Neural crest cell (in vitro differentiated cells): Measurements from ENCODE around the gene TNIP2. TPM values are rescaled to one million over a fixed set of nuclear protein-coding genes. Genes with fewer than 3 reads are reported as not detected.

Experiments
- DNase-seq: peaks from one replicate; pipeline ENCODE4 v3.0.0; 2021; ENCODE audit warnings: low read depth, mixed read lengths, low spot score
- H3K27ac Mint-ChIP-seq: one replicate; pipeline ENCODE4 v1.8.0; 2021; ENCODE audit warnings: mild to moderate bottlenecking, mixed read lengths; ENCODE audit not compliant: unreplicated experiment
- H3K27me3 Mint-ChIP-seq: 2 replicates; pipeline ENCODE4 v1.8.0; 2021; ENCODE audit warnings: low read depth, mild to moderate bottlenecking, mixed read lengths
- H3K36me3 Mint-ChIP-seq: 2 replicates; pipeline ENCODE4 v1.8.0; 2021; ENCODE audit warnings: low read depth, mild to moderate bottlenecking, mixed read lengths
- H3K4me1 Mint-ChIP-seq: 2 replicates; pipeline ENCODE4 v1.8.0; 2021; ENCODE audit warnings: mixed read lengths
- H3K4me3 Mint-ChIP-seq: one replicate; pipeline ENCODE4 v1.8.0; 2021; ENCODE audit warnings: mild to moderate bottlenecking, mixed read lengths
- H3K9me3 Mint-ChIP-seq: 2 replicates; pipeline ENCODE4 v1.8.0; 2021; ENCODE audit warnings: mixed read lengths
- total RNA-seq: library from RNA; stranded (reverse); gene quantifications from 2 replicates; pipeline ENCODE4 v1.2.1, GENCODE V29; 2021
- TF ChIP-seq, protein P1 (sequence below): fragments of 200-600 bp; sonication (generic); conservative IDR thresholded peaks from 2 replicates; pipeline ENCODE4 v1.5.0; 2021; ENCODE audit warnings: antibody characterized with exemption, mild to moderate bottlenecking

TNIP2 gene
- total RNA-seq, 1 donor from 2014 or later, result 25.1 TPM

DNA sequence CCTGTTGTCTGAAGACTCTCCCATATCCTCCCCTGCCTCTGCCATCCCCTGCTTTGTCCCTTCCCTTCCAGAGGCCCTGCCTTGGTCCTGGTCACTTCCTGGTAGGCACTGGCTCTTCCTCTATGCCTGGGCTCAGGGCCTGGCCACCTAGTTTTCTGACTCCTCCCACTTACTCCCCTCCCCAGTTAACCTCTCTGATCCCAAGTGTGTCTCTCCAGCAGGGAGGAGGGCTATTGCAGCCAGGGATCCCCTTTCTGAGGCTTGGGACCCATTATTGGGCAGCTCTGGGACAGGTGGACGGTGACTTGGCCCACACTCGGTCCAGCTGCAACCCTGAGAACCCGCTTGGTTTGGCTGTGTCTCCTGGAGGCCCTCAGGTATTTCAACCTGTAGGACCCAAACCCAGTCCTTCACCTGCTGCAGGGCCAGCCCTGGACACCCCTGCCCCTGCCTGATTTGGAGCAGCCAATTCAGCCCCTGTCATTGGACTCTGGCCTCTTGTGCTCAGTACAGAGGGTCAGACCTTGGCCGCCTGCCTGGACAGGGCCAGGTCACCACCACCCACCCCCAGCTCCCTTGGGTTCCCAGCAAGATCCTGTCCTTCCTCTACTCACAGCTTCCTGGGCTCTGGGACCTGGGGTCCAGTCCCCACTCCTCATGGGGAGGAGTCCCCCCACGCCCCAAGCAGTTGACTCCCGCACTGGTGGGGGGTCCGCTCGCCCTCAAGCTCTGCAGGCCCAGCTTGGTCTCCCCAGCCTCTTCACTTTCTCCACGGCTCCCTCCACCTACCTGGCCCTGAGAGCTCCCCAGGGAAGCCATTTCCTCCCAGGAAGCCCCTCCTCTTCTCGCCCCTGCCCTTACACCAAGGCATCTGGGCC, 35.6 kb upstream of the TNIP2 start:
- TF ChIP-seq, protein P1, sequence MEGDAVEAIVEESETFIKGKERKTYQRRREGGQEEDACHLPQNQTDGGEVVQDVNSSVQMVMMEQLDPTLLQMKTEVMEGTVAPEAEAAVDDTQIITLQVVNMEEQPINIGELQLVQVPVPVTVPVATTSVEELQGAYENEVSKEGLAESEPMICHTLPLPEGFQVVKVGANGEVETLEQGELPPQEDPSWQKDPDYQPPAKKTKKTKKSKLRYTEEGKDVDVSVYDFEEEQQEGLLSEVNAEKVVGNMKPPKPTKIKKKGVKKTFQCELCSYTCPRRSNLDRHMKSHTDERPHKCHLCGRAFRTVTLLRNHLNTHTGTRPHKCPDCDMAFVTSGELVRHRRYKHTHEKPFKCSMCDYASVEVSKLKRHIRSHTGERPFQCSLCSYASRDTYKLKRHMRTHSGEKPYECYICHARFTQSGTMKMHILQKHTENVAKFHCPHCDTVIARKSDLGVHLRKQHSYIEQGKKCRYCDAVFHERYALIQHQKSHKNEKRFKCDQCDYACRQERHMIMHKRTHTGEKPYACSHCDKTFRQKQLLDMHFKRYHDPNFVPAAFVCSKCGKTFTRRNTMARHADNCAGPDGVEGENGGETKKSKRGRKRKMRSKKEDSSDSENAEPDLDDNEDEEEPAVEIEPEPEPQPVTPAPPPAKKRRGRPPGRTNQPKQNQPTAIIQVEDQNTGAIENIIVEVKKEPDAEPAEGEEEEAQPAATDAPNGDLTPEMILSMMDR, result no peak
- peaks cover 18% of the 10 kb centered on the region for H3K27me3 Mint-ChIP-seq
- no peaks in the 10 kb centered on the region for H3K36me3 Mint-ChIP-seq
- no peak for DNase-seq
- no peak overlapping the region for H3K4me3 Mint-ChIP-seq
- H3K9me3 Mint-ChIP-seq, result no peaks in the 10 kb centered on the region
- H3K27ac Mint-ChIP-seq, result no peak overlapping the region
- peaks cover 6% of the 10 kb centered on the region for H3K4me1 Mint-ChIP-seq

DNA sequence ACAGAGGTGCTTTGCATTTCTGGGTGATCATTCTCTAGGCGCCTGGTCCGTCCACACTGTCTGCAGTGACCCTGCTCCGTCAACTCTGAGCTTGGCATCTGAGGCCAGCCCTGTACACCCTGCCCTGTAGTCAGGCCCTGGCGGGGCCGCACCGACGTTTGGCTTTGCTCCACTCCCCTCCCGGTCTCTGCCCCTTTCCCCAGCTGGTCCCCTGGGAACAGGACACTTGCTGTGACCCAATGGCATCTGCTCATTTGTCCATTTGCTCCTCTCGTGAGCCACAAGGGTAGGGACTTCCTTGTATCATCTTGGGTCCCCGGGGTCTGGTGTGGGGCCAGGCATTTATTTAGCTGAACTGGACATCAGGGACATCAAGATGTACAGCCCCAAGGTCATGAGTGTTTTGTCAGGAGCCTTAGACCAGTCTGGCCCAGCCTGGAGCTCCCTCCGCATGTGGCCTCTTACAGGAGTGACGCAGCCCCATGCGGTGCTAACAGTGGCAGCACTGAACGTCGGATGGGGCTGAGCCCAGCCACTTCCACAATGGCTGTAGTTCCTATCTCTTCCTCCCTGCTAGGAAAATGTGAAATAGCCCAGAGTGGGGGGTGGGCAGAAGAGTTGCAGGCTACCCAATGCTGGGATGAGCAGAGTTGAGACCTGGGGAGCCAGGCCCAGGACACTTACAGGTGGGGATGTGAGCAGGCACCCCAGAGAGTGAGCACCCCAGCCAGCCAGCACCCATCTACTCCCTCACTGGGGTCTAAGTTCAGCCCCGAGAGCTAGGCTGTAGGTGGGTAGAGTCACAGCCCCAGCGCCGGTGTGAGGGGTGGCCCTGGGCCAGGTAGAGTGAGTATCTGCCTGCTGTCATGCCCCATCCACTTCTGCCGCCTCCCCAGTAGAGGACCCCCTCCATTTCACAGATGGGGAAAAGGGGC, 34.7 kb upstream of the TNIP2 start:
- Mint-ChIP-seq H3K4me3 (no peak overlapping the region), H3K4me1 (peaks cover 6% of the 10 kb centered on the region), H3K9me3 (no peaks in the 10 kb centered on the region), H3K27me3 (peaks cover 18% of the 10 kb centered on the region), H3K27ac (no peak overlapping the region), H3K36me3 (no peaks in the 10 kb centered on the region)
- TF ChIP-seq, protein P1, result no peak
- DNase-seq, result no peak

DNA sequence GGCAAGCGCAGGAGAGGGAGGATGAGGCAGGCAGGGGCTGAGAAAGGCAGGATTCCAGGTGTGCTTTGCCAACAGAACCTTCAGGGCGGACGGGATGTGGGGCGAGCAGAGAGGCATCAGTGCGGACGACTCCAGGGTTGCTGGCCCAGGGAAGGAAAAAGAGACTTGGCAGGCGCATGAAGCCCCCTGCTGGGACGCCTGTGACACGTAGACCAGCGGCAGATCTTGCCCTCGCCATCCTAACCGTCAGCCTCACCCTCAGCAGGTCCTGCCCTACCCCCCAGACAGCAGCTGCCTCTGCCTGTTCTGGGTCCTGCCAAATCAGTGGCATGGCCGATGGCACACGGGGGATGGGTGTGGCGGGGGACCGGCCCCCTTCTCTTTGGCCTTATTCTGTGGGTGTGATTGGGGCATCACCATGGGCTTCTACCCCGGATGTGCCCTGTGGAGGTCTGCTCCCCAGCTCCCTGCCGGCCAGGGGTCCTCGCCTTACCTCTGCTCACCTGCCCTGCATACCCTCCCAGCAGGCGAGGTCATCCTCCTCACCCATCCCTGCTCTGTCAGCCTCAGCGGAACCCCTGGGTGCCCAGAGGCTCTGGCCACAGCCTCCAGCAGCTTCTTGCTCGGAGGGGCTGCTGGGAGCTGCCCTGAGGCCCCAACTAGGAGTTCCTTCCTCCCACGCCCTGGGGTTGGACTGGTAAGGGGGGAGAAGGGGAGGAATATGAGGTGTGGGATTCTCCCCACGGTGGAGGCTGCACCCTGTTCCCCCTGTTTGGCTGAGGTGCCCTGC, 33.9 kb upstream of the TNIP2 start:
- DNase-seq, result no peak
- Mint-ChIP-seq H3K27me3 (peaks cover 17% of the 10 kb centered on the region), H3K36me3 (no peaks in the 10 kb centered on the region), H3K27ac (no peak overlapping the region), H3K4me1 (peaks cover 6% of the 10 kb centered on the region), H3K4me3 (no peak overlapping the region), H3K9me3 (no peaks in the 10 kb centered on the region)
- TF ChIP-seq, protein P1, result no peak

DNA sequence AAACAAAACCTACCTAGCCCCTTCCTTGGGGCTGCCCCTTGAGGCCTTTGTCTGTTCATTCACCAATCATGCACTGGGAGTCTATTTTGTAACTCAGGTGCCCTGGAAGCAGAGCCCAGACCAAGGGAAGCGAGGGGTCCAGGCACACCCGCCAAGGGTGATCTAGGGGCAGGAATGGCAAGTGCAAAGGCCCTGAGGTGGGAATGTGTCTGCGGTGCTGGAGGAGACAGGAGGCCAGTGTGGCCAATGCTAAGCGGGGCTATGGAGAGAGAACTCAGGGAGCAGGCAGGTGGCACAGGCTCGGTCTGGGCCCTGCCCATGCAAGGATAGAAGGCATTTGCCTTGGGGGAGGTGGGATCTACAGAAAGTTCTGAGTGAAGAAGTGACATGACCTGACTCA, 33.2 kb upstream of the TNIP2 start:
- Mint-ChIP-seq H3K4me3 (no peak overlapping the region), H3K27me3 (peaks cover 14% of the 10 kb centered on the region), H3K9me3 (no peaks in the 10 kb centered on the region), H3K4me1 (no peaks in the 10 kb centered on the region), H3K27ac (no peak overlapping the region), H3K36me3 (no peaks in the 10 kb centered on the region)
- no peak for DNase-seq
- TF ChIP-seq, protein P1, result no peak

DNA sequence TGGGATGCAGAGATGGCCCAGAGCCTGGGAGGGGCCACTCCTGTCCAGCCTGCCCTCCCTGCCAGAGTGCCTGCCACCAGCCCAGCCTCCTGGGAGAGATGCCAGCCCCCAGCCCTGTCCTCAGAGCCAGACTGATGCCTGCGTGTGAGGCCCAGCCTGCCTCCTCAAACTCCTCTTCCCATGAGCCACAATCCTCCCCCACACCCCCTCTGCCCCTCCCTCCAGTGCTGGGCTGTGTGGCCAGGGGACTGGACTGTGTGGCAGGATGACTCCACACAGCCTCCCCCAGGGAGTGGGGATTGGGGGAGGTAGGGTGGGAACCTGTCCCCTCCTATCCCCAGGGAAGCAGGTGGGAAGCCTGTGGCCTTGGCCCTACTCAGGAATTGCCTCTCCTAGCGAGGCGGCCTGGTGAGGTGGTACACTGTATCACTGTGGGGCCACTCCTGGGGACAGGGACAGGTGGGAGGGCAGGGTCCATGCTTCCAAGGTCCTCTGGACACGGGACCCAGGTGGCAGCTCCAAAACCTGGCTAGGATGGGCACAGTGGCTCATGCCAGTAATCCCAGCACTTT, 32.5 kb upstream of the TNIP2 start:
- Mint-ChIP-seq H3K27me3 (peaks cover 9% of the 10 kb centered on the region), H3K27ac (no peak overlapping the region), H3K9me3 (no peaks in the 10 kb centered on the region), H3K36me3 (no peaks in the 10 kb centered on the region), H3K4me3 (no peak overlapping the region), H3K4me1 (no peaks in the 10 kb centered on the region)
- TF ChIP-seq, protein P1, result no peak
- DNase-seq, result no peak
